Fibroblast of peridontal ligament (primary cell): Measurements from ENCODE around the gene EYA4.

Experiments used
- DNase-seq: peaks from one replicate; pipeline ENCODE4 v3.0.0-alpha.2; 2010; ENCODE audit errors: extremely low read depth

The EYA4 gene

GRCh38 chr6:133348846-133349245 is 107.7 kb downstream of the EYA4 start:
- no peak for DNase-seq

DNA sequence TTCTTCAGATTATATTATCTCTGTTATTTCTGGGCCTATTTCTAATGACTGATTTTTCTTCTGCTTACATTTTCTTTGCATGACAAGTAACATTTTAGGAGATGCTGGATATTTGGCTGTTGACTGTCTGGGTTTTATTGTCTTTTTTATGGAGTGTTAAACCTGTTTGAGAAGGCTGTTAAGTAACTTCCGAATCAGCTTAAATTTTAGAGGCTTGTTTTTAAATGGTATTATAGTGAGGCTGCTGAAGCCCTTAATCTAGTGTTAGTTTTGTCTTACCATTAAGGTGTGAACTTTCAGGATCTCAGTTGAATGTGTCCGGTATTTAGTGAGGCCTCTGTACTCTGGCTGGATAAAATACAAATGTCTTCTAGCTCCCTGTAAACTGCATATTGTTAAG is 109.8 kb downstream of the EYA4 start:
- no peak for DNase-seq

- no peak for DNase-seq
Measured at GRCh38 chr6:133352046-133352445, 110.9 kb downstream of the EYA4 start.

DNA sequence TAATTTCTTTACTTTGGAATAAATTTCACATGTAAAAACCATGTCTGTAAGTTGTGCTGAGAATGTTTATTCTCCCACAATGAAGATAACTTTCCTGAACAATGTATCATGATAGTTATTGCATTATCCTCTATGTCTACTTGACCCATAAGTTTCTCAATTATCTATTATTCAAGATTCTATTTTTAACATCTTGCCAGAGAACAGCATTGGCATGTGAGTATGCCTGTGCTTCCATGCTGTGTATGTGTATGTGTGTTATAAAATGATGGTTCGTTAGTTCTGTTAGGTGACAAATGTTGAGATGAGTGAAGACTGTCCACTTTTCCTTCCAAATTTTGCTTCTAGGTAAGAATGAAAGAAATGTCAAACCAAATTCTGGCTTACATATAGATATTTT is 111.9 kb downstream of the EYA4 start:
- no peak for DNase-seq

GRCh38 chr6:133355922-133356321 is 114.8 kb downstream of the EYA4 start:
- no peak for DNase-seq

DNA sequence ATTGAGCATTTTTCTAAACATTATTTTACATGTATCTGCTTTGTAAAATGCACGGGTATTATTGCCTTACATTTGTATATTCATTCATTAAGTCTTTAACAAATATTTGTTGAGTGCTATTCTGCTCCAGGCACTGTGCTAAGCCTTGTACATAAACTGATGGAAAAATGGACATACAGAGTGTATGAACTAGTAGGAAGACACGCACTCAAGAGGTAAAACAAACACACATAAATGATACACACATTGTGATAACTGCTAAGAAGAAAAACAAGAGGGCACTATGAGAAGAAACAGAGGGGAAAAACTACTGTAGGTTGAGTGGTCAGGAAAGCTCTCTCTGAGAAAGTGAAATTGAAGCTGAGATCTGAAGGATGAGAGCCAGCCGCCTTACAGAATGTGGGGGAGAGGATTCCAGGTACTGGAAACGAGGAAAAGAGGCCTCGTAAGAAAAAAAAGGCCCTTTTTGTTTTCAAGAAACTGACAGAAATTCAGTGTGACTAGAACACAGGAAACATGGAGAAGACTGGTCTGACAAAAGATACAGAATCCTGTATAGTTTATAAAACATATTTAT is 117.5 kb downstream of the EYA4 start:
- no peak for DNase-seq

- no peak for DNase-seq
Measured at GRCh38 chr6:133359256-133359655, 118.1 kb downstream of the EYA4 start.

DNA sequence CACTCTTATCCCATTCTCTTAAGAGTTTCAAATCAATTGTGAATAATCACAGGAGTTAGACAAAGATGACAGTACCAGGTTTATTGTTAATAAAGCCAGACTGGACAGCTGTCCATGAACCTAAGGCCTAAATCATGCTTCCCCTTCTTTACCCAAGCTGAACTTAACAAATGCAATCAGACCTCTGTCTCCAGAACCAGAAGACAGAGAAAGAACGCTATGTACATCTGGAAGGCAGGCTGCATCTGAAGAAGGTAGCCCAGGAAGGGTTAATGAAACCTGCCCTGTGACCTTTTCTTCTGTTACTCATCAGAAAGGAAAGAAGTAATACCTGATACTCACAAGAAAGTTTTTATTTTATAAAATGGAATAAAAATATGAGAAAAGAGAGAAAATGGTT is 118.6 kb downstream of the EYA4 start:
- DNase-seq = no peak

- DNase-seq = no peak
Measured at GRCh38 chr6:133360194-133360593, 119.0 kb downstream of the EYA4 start.

DNA sequence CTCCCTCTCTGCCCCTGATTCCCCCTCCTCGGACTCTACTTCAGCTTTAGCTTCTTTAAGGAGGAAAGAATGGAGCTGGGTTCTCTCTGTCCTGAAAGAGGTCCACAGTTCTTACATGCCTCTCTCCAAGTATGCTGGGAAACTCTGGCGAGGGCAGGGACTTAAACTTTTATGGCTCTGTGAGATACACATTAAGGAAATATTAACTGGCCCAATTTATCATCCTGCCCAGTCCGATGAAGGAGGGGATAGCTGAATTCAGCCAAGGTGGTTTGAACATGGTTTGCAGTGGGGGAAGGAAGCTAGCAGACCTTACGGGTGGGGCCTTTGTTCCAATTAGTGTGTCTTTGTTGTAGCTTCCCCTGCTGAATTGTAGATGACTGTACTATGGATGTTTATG is 121.7 kb downstream of the EYA4 start:
- DNase-seq = no peak

DNA sequence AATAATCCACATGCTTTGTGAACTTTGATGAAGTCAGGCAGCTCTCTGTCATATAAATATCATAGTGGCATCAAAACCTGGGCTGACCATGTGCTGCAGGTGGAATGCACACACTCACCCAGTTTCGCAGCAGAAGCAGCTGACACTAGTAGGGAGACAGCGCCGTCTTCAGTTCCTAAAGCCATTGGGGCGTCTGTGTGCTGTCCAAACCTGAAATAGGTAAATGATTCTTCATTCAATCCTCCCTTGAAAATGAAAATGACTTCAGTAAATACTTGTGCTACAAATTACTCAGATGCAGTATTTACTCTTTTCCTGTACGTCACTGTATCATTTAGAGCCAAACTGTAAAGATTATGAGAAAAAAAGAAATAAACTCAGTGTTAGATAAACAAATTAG is 127.5 kb downstream of the EYA4 start:
- no peak for DNase-seq

GRCh38 chr6:133369773-133370272 is 128.7 kb downstream of the EYA4 start:
- no peak for DNase-seq

- no peak for DNase-seq
Measured at GRCh38 chr6:133376743-133377142, 135.6 kb downstream of the EYA4 start.

GRCh38 chr6:133377219-133377618 is 136.1 kb downstream of the EYA4 start:
- no peak for DNase-seq

- DNase-seq = no peak
Measured at GRCh38 chr6:133380047-133380446, 138.9 kb downstream of the EYA4 start.

- DNase-seq = no peak
Measured at GRCh38 chr6:133380723-133381122, 139.6 kb downstream of the EYA4 start.

GRCh38 chr6:133388731-133389130 is 147.6 kb downstream of the EYA4 start:
- no peak for DNase-seq

DNA sequence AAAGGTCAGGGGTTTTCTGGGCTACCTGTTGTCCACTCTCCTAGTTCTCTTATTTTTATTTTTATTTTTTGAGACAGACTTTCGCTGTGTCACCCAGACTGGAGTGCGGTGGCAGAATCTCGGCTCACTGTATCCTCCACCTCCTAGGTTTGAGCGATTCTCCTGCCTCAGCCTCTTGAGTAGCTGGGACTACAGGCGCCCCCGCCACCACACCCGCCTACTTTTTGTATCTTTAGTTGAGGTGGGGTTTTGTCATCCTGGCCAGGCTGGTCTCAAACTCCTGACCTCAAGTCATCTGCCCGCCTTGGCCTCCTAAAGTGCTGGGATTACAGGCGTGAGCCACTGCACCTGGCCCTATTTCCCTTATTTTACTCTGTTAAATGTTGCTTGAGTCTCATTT is 149.0 kb downstream of the EYA4 start:
- DNase-seq = no peak

DNA sequence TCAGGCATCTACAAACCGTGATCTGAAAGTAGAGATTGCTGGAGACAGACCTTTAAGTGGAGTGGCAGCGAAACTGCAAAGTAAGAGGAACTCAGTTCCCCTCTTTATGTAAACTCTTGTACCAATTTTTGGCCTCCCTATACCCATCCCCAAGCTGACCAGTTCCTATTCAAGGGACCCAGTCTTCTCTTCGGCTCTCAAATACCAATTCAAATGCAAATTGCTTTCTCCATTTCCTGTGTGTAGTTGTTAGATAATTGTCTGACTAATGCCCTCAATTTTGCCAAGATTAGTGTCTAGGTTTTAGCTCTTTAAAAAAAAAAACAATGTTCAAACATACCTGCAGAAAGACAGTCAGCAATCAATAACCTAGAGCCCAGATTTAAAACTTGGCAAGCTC is 150.9 kb downstream of the EYA4 start:
- no peak for DNase-seq

DNA sequence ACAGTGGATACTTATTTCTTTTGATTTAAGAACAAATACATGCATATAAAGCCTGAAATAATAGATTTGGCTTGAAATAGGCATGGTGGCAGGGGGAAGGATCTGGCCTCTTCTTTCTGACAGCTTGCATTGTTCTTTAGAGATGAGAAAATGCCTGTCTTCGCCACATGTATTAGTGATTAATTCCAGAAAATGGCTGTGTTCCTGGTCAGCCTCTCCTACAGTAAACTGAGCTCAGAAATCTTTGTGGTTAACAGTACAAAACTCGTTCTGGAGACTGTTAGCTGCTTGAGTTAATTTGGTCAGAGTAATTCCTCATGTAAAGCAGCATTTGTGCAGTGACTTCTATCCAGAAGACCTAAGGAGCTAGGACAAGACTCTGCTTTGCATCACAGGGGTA is 151.5 kb downstream of the EYA4 start:
- no peak for DNase-seq

DNA sequence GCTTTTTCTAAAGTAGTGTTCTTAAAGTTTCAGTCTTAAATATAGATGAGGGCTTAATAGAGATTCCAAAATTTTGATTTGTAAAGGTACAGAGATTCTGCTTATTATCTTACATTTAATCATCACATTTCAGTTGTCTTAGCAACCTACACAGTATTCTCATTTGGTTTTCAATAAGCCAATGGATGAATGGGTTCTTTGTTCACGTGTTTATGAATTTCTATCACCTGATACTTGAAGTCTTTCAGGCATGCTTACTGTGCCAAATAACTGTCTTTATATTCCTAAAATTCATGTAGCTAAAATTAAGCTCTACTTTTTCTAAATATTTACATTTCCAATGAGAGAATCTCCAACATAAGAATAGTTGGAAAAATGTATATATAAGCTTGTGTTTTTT is 152.7 kb downstream of the EYA4 start:
- no peak for DNase-seq

GRCh38 chr6:133394630-133395029 is 153.5 kb downstream of the EYA4 start:
- no peak for DNase-seq

- DNase-seq = peak; percentile 21
Measured at GRCh38 chr6:133396233-133396983, 155.3 kb downstream of the EYA4 start.

- peak; percentile 17 for DNase-seq
Measured at GRCh38 chr6:133396984-133397348, 155.8 kb downstream of the EYA4 start.
